Right kidney (tissue), 1 donor: ENCODE data around the gene CLPSL1.
A peak's percentile ranks its signal among the peaks of the same experiment; 100 is the strongest.

ENCODE experiments used
- DNase-seq: peaks from one replicate; pipeline ENCODE4 v3.0.0-alpha.2; 2016

The CLPSL1 gene

GRCh38 chr6:35797837-35798526 is 17.2 kb downstream of the CLPSL1 start:
- no peak for DNase-seq

- DNase-seq = no peak
These were observed 17.9 kb downstream of the CLPSL1 start for GRCh38 chr6:35798706-35799105.

- DNase-seq = no peak
These were observed 20.3 kb downstream of the CLPSL1 start for GRCh38 chr6:35801148-35801547.

- peak; percentile 85 for DNase-seq
These were observed 24.3 kb downstream of the CLPSL1 start, which contains the start of gene LHFPL5 for GRCh38 chr6:35804996-35805736. LHFPL5 (plus strand) TSS chr6:35805352; CDS start chr6:35805671, 319 bp downstream.

- DNase-seq = no peak
These were observed 27.9 kb downstream of the CLPSL1 start for GRCh38 chr6:35808688-35809087.

- DNase-seq = no peak
These were observed 29.0 kb downstream of the CLPSL1 start for GRCh38 chr6:35809809-35810208.

GRCh38 chr6:35810971-35811698 is 30.3 kb downstream of the CLPSL1 start:
- DNase-seq = no peak

- no peak for DNase-seq
These were observed 30.8 kb downstream of the CLPSL1 start for GRCh38 chr6:35811699-35811995.

- no peak for DNase-seq
These were observed 36.7 kb downstream of the CLPSL1 start for GRCh38 chr6:35817515-35817914.

GRCh38 chr6:35823601-35824000 is 42.8 kb downstream of the CLPSL1 start:
- DNase-seq = no peak

- no peak for DNase-seq
These were observed 43.9 kb downstream of the CLPSL1 start for GRCh38 chr6:35824552-35825192.

GRCh38 chr6:35829306-35829705 is 48.5 kb downstream of the CLPSL1 start:
- DNase-seq = no peak

- no peak for DNase-seq
These were observed 50.6 kb downstream of the CLPSL1 start for GRCh38 chr6:35831257-35832007.

GRCh38 chr6:35833536-35833935 is 52.7 kb downstream of the CLPSL1 start:
- no peak for DNase-seq
